ENCODE results near the gene DDX17. TPM values are rescaled to one million over a fixed set of nuclear protein-coding genes. Genes with fewer than 3 reads are reported as not detected.

Gene DDX17
- total and polyA plus RNA-seq, 9 donors = 215 to 602 (median 487) TPM

- no peak overlapping the region for H3K27ac ChIP-seq
- H3K36me3 ChIP-seq = no peaks in the 10 kb centered on the region
- 85 to 87% (median 86%) methylated on average over 3 of the region's 3 CpGs for WGBS, 3 donors
- no peak for DNase-seq
- H3K4me1 ChIP-seq (ENCODE audit: insufficient read depth) = no peaks in the 10 kb centered on the region
- TF ChIP-seq CTCF (IDR thresholded peaks at IDR 0.05) = no peak
- no peak for TF ChIP-seq POLR2A (IDR thresholded peaks at IDR 0.05)
- no peak for TF ChIP-seq EP300 (IDR thresholded peaks at IDR 0.05)
- H3K9me3 ChIP-seq = no peaks in the 10 kb centered on the region
- no peak overlapping the region for H3K4me3 ChIP-seq
- intact Hi-C loops (cut with DNase I) = no loop called here
- H3K27me3 ChIP-seq = no peaks in the 10 kb centered on the region
Measured at GRCh38 chr22:38481162-38481870, 24.8 kb downstream of the DDX17 start.

- Histone ChIP-seq H3K4me1 (ENCODE audit: insufficient read depth) (no peaks in the 10 kb centered on the region), H3K27ac (no peak overlapping the region), H3K4me3 (no peak overlapping the region), H3K27me3 (no peaks in the 10 kb centered on the region), H3K36me3 (no peaks in the 10 kb centered on the region), H3K9me3 (no peaks in the 10 kb centered on the region)
- no peak for DNase-seq
- TF ChIP-seq POLR2A (IDR thresholded peaks at IDR 0.05) = no peak
- TF ChIP-seq CTCF (IDR thresholded peaks at IDR 0.05) = no peak
- no peak for TF ChIP-seq EP300 (IDR thresholded peaks at IDR 0.05)
- WGBS, 3 donors = 77 to 83% (median 77%) methylated on average over 7 of the region's 7 CpGs
- intact Hi-C loops (cut with DNase I) = no loop called here
Measured at GRCh38 chr22:38479096-38479837, 26.8 kb downstream of the DDX17 start.

- TF ChIP-seq CTCF (IDR thresholded peaks at IDR 0.05) (no peak), EP300 (IDR thresholded peaks at IDR 0.05) (no peak), POLR2A (IDR thresholded peaks at IDR 0.05) (no peak)
- no peaks in the 10 kb centered on the region for H3K36me3 ChIP-seq
- no peaks in the 10 kb centered on the region for H3K27me3 ChIP-seq
- intact Hi-C loops (cut with DNase I) = no loop called here
- no peaks in the 10 kb centered on the region for H3K4me1 ChIP-seq (ENCODE audit: insufficient read depth)
- H3K27ac ChIP-seq = no peak overlapping the region
- no peak overlapping the region for H3K4me3 ChIP-seq
- no peak for DNase-seq
- no peaks in the 10 kb centered on the region for H3K9me3 ChIP-seq
- 84 to 89% (median 87%) methylated on average over 1 of the region's 1 CpG for WGBS, 3 donors
Measured at GRCh38 chr22:38477585-38477984, 28.5 kb downstream of the DDX17 start.

- 69 to 74% (median 71%) methylated on average over 10 of the region's 10 CpGs for WGBS, 3 donors
- Histone ChIP-seq H3K9me3 (no peaks in the 10 kb centered on the region), H3K27me3 (no peaks in the 10 kb centered on the region), H3K27ac (no peak overlapping the region), H3K36me3 (no peaks in the 10 kb centered on the region), H3K4me1 (ENCODE audit: insufficient read depth) (no peaks in the 10 kb centered on the region), H3K4me3 (no peak overlapping the region)
- DNase-seq = peak in 1 of 5 donors; percentile 6
- intact Hi-C loops (cut with DNase I) = no loop called here
- TF ChIP-seq EP300 (IDR thresholded peaks at IDR 0.05) (no peak), POLR2A (IDR thresholded peaks at IDR 0.05) (no peak), CTCF (IDR thresholded peaks at IDR 0.05) (no peak)
Measured at GRCh38 chr22:38474003-38474607, 32.0 kb downstream of the DDX17 start.
